ENCODE results near the gene MARK2.

- TF ChIP-seq CREB1 (IDR thresholded peaks at IDR 0.05; ENCODE audit: low read depth) = no peak
- no peak for TF ChIP-seq TCF12 (IDR thresholded peaks at IDR 0.05; ENCODE audit: low read depth)
- no peak for TF ChIP-seq TAF1 (IDR thresholded peaks at IDR 0.05; ENCODE audit: low read depth)
- TF ChIP-seq USF1 (IDR thresholded peaks at IDR 0.05) = no peak
- TF ChIP-seq TEAD4 (IDR thresholded peaks at IDR 0.05) = no peak
Measured at GRCh38 chr11:63923319-63923718, 84.4 kb downstream of the MARK2 start.

Data from Ishikawa (cell line).